Measurements from ENCODE around the gene PHEX.

The PHEX gene

DNA sequence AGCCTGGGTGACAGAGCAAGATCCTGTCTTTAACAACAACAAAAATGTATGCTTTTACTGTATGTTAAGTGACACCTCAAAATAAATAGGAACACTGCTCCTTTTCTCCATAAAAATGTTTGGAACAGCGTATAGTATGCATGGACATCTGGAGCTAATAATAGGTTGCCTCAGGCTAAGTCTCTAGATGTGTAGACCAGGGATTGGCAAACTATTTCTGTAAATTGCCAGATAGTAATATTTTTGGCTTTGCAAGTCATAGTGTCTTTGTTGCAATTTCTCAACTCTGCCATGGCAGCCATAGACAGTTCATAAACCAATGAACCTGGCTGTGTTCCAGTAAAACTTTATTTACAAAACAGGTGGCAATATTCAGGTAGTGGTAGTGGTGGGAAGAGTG, 164.0 kb downstream of the PHEX start:
- no peaks in the 10 kb centered on the region for H3K79me2 ChIP-seq (ENCODE audit: insufficient read depth, low read length)
- no peaks in the 10 kb centered on the region for H3K9me3 ChIP-seq (ENCODE audit: insufficient read depth, low read length, severe bottlenecking)
- ATAC-seq (ENCODE audit: insufficient read depth, low read depth) (no peak), DNase-seq (no peak)
- H3K27ac ChIP-seq (ENCODE audit: low read length), result no peak overlapping the region
- H3K9ac ChIP-seq (ENCODE audit: low read depth, low read length), result no peak overlapping the region
- no peak overlapping the region for H3K4me2 ChIP-seq (ENCODE audit: insufficient read depth, low read length)
- H4K20me1 ChIP-seq (ENCODE audit: insufficient read depth, low read length), result no peaks in the 10 kb centered on the region
- H2AFZ ChIP-seq (ENCODE audit: low read depth, low read length), result no peak overlapping the region
- H3K27me3 ChIP-seq (ENCODE audit: insufficient read depth, low read length, poor library complexity), result no peaks in the 10 kb centered on the region
- no peak overlapping the region for H3K4me3 ChIP-seq (ENCODE audit: low read depth in 1 of 2, low read length in 2 of 2)
- TF ChIP-seq, protein P1, sequence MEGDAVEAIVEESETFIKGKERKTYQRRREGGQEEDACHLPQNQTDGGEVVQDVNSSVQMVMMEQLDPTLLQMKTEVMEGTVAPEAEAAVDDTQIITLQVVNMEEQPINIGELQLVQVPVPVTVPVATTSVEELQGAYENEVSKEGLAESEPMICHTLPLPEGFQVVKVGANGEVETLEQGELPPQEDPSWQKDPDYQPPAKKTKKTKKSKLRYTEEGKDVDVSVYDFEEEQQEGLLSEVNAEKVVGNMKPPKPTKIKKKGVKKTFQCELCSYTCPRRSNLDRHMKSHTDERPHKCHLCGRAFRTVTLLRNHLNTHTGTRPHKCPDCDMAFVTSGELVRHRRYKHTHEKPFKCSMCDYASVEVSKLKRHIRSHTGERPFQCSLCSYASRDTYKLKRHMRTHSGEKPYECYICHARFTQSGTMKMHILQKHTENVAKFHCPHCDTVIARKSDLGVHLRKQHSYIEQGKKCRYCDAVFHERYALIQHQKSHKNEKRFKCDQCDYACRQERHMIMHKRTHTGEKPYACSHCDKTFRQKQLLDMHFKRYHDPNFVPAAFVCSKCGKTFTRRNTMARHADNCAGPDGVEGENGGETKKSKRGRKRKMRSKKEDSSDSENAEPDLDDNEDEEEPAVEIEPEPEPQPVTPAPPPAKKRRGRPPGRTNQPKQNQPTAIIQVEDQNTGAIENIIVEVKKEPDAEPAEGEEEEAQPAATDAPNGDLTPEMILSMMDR (IDR thresholded peaks at IDR 0.05; ENCODE audit: borderline replicate concordance, extremely low read depth, low read length, poor library complexity, severe bottlenecking), result no peak
- TF ChIP-seq EZH2 (IDR thresholded peaks at IDR 0.05; ENCODE audit: borderline replicate concordance, low read depth, low read length, severe bottlenecking), result no peak
- no peaks in the 10 kb centered on the region for H3K4me1 ChIP-seq (ENCODE audit: insufficient read depth, low read length)
- H3K36me3 ChIP-seq (ENCODE audit: insufficient read depth, low read length), result no peaks in the 10 kb centered on the region

DNA sequence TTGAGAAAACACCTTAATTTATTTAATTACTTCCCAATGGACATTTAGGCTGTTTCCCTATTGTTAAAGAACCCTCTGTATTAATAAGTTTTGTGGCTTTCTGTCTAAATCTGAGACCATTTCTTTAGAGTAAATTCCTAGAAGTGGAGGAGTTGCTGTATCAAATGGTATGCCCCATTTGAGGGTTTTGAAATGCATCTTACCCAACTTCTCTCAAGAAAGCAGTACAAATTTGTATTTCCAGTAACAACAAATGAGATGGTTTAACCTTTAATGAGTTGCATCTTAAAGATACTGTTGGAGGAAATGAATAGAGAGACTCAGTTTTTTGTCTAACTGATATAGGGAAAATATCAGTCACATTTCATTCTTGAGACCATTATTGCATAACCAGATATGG, 170.1 kb downstream of the PHEX start:
- TF ChIP-seq, protein P1 (IDR thresholded peaks at IDR 0.05; ENCODE audit: borderline replicate concordance, extremely low read depth, low read length, poor library complexity, severe bottlenecking), result no peak
- no peak for TF ChIP-seq EZH2 (IDR thresholded peaks at IDR 0.05; ENCODE audit: borderline replicate concordance, low read depth, low read length, severe bottlenecking)
- DNase-seq (no peak), ATAC-seq (ENCODE audit: insufficient read depth, low read depth) (no peak)
- no peak overlapping the region for H3K4me2 ChIP-seq (ENCODE audit: insufficient read depth, low read length)
- H3K79me2 ChIP-seq (ENCODE audit: insufficient read depth, low read length), result no peaks in the 10 kb centered on the region
- no peak overlapping the region for H3K4me3 ChIP-seq (ENCODE audit: low read depth in 1 of 2, low read length in 2 of 2)
- H3K9me3 ChIP-seq (ENCODE audit: insufficient read depth, low read length, severe bottlenecking), result no peaks in the 10 kb centered on the region
- no peaks in the 10 kb centered on the region for H3K36me3 ChIP-seq (ENCODE audit: insufficient read depth, low read length)
- no peaks in the 10 kb centered on the region for H3K4me1 ChIP-seq (ENCODE audit: insufficient read depth, low read length)
- no peak overlapping the region for H3K9ac ChIP-seq (ENCODE audit: low read depth, low read length)
- H4K20me1 ChIP-seq (ENCODE audit: insufficient read depth, low read length), result no peaks in the 10 kb centered on the region
- no peaks in the 10 kb centered on the region for H3K27me3 ChIP-seq (ENCODE audit: insufficient read depth, low read length, poor library complexity)
- no peak overlapping the region for H3K27ac ChIP-seq (ENCODE audit: low read length)
- no peak overlapping the region for H2AFZ ChIP-seq (ENCODE audit: low read depth, low read length)

DNA sequence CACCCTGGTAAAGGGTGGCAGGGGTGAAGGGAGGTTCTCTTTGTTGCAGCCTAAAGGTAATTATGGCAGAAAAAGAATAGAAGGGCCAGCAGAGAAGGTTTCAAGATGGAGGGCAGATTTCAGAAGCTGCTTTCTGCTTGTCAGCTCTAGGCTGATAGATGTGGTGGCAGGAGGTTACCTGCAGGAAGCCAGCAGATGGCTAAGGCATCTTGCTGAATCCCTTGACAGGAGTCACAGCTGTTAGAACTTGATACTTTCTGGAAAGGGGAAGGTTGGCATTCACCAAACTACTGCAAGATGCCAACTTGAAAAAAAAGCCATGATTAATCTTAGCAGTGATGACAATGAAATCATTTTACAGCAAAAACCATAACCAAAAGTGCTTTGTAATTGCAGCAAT, 171.1 kb downstream of the PHEX start:
- no peak for TF ChIP-seq EZH2 (IDR thresholded peaks at IDR 0.05; ENCODE audit: borderline replicate concordance, low read depth, low read length, severe bottlenecking)
- TF ChIP-seq, protein P1 (IDR thresholded peaks at IDR 0.05; ENCODE audit: borderline replicate concordance, extremely low read depth, low read length, poor library complexity, severe bottlenecking), result no peak

DNA sequence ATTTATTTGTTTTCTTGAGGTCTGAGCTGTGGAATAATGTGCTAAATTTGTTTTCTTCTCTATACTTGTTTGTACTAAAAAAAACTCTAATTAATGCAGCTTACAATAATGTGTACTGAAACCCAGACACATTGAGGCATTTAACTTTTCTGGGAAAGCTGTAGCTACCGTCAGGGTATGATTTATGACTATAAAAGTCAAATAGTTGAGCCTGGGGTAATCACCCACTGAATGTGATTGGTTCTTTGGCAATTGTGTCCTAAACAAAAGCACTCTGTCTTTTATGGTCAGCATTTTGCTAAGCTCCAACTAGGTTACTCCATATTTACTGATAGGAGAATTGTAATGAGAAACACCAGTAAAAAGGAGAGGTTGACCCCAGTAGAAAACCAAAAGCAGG, 174.7 kb downstream of the PHEX start:
- ATAC-seq (ENCODE audit: insufficient read depth, low read depth) (no peak), DNase-seq (no peak)
- no peaks in the 10 kb centered on the region for H3K27me3 ChIP-seq (ENCODE audit: insufficient read depth, low read length, poor library complexity)
- H3K27ac ChIP-seq (ENCODE audit: low read length), result no peak overlapping the region
- TF ChIP-seq, protein P1 (IDR thresholded peaks at IDR 0.05; ENCODE audit: borderline replicate concordance, extremely low read depth, low read length, poor library complexity, severe bottlenecking), result no peak
- TF ChIP-seq EZH2 (IDR thresholded peaks at IDR 0.05; ENCODE audit: borderline replicate concordance, low read depth, low read length, severe bottlenecking), result no peak
- no peaks in the 10 kb centered on the region for H3K9me3 ChIP-seq (ENCODE audit: insufficient read depth, low read length, severe bottlenecking)
- no peaks in the 10 kb centered on the region for H3K4me1 ChIP-seq (ENCODE audit: insufficient read depth, low read length)
- H3K4me3 ChIP-seq (ENCODE audit: low read depth in 1 of 2, low read length in 2 of 2), result no peak overlapping the region
- H2AFZ ChIP-seq (ENCODE audit: low read depth, low read length), result no peak overlapping the region
- H3K79me2 ChIP-seq (ENCODE audit: insufficient read depth, low read length), result no peaks in the 10 kb centered on the region
- no peak overlapping the region for H3K9ac ChIP-seq (ENCODE audit: low read depth, low read length)
- H4K20me1 ChIP-seq (ENCODE audit: insufficient read depth, low read length), result no peaks in the 10 kb centered on the region
- no peak overlapping the region for H3K4me2 ChIP-seq (ENCODE audit: insufficient read depth, low read length)
- no peaks in the 10 kb centered on the region for H3K36me3 ChIP-seq (ENCODE audit: insufficient read depth, low read length)

More for the DNA sequence above, 171.1 kb downstream of the PHEX start:
- Histone ChIP-seq H3K9me3 (ENCODE audit: insufficient read depth, low read length, severe bottlenecking) (no peaks in the 10 kb centered on the region), H3K4me2 (ENCODE audit: insufficient read depth, low read length) (no peak overlapping the region), H3K4me1 (ENCODE audit: insufficient read depth, low read length) (no peaks in the 10 kb centered on the region), H4K20me1 (ENCODE audit: insufficient read depth, low read length) (no peaks in the 10 kb centered on the region), H3K4me3 (ENCODE audit: low read depth in 1 of 2, low read length in 2 of 2) (no peak overlapping the region), H2AFZ (ENCODE audit: low read depth, low read length) (no peak overlapping the region), H3K27ac (ENCODE audit: low read length) (no peak overlapping the region), H3K36me3 (ENCODE audit: insufficient read depth, low read length) (no peaks in the 10 kb centered on the region), H3K79me2 (ENCODE audit: insufficient read depth, low read length) (no peaks in the 10 kb centered on the region), H3K9ac (ENCODE audit: low read depth, low read length) (no peak overlapping the region), H3K27me3 (ENCODE audit: insufficient read depth, low read length, poor library complexity) (no peaks in the 10 kb centered on the region)
- no peak for DNase-seq
- ATAC-seq (ENCODE audit: insufficient read depth, low read depth), result no peak
